IPS DF 6.9 (cell line): ENCODE data around the gene PANX2.

Experiments used
- DNase-seq: peaks from one replicate; pipeline ENCODE4 v3.0.0-alpha.2; 2013; ENCODE audit warnings: low read depth, low spot score
- H3K27ac ChIP-seq: one replicate; pipeline ENCODE4 v1.5.1; 2013; ENCODE audit warnings: low read length, control low read depth
- H3K27me3 ChIP-seq: 2 replicates; pipeline ENCODE4 v1.6.1; 2013; ENCODE audit warnings: mild to moderate bottlenecking, low read length; ENCODE audit not compliant: control insufficient read depth, insufficient read depth
- H3K36me3 ChIP-seq: 2 replicates; pipeline ENCODE4 v1.6.1; 2013; ENCODE audit warnings: low read length; ENCODE audit not compliant: control insufficient read depth, insufficient read depth
- H3K4me1 ChIP-seq: 2 replicates; pipeline ENCODE4 v1.6.1; 2013; ENCODE audit warnings: low read length; ENCODE audit not compliant: control insufficient read depth, insufficient read depth
- H3K4me3 ChIP-seq: 2 replicates; pipeline ENCODE4 v1.5.1; 2013; ENCODE audit warnings: mild to moderate bottlenecking, low read length
- H3K9me3 ChIP-seq: 2 replicates; pipeline ENCODE4 v1.6.1; 2013; ENCODE audit warnings: low read length, inconsistent platforms; ENCODE audit not compliant: control insufficient read depth, insufficient read depth
- WGBS: extraction: QIAGEN DNeasy Blood & Tissue Kit; methylation state at CpG from one replicate; pipeline ENCODE4 v1.1.7; 2013; ENCODE audit warnings: mixed read lengths, missing lambda C conversion rate; ENCODE audit not compliant: insufficient read length, insufficient coverage; 5-methylcytosine and 5-hydroxymethylcytosine counted together

The PANX2 gene

DNA sequence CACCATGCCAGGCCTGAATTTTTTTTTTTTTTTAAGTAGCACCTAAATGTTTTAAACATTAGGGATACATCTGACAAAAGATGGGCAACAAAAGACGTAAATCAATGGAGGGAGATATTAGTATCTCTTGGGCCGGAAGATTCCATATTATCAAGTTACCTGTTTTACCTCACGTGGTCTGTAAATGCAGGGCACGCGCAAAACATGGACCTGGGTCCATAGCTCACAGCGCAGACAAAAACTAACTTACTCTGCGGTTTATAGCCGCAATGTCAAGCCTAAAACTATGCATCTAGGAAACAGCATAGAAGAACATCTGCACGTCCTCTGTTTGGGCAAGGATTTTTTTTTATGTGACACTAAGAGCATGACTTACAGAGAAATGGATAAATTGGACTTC, 31.5 kb upstream of the PANX2 start:
- WGBS = no CpG with 5 or more reads among the region's 9 CpGs
- Histone ChIP-seq H3K4me1 (no peaks in the 10 kb centered on the region), H3K27me3 (no peaks in the 10 kb centered on the region), H3K27ac (no peak overlapping the region), H3K36me3 (no peaks in the 10 kb centered on the region), H3K9me3 (no peaks in the 10 kb centered on the region), H3K4me3 (no peak overlapping the region)
- no peak for DNase-seq

DNA sequence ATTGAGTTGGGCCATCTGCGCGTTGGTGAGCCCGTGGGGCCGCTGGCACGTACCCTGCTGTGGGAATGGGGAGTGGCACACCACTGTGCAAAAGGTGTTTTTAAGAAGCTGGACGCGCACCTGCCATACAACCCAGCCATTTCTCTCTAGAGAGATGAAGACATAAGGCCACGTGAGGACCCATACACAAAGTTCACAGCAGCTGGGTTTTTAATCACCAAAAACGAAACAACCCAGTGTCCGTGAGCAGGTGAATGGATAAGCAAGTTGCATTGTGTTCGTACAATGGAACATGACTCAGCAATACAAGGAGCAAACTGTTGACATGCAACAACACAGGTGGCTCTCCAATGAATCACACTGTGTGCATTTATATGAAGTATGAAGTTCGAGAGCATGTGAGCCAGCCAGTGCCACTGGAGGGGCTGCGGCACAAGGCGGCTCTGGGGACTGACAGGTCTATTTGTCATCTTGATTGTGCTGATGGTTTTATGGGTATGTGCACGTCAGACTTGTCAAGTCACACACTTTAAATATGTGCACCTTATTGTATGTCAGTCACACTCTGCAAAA, 30.6 kb upstream of the PANX2 start:
- no CpG with 5 or more reads among the region's 15 CpGs for WGBS
- Histone ChIP-seq H3K9me3 (no peaks in the 10 kb centered on the region), H3K27ac (no peak overlapping the region), H3K36me3 (no peaks in the 10 kb centered on the region), H3K4me1 (no peaks in the 10 kb centered on the region), H3K27me3 (no peaks in the 10 kb centered on the region), H3K4me3 (no peak overlapping the region)
- no peak for DNase-seq

DNA sequence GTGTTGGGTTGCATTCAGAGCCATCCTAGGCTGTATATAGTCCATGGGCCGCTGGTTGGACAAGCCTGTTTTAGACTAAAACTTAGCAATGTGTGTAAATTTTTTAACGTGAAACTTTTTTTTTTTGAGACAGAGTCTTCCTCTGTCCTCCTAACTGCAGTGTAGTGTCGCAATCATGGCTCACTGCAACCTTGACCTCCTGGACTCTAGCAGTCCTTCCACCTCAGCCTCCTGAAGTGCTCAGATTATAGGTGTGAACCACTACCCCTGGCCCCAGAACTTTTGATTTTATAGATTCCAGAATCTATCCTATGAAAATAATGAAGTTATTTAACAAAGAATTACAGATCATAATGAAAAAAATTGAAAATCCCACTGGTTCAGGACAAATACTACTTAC, 29.9 kb upstream of the PANX2 start:
- Histone ChIP-seq H3K4me3 (no peak overlapping the region), H3K36me3 (no peaks in the 10 kb centered on the region), H3K27ac (no peak overlapping the region), H3K27me3 (no peaks in the 10 kb centered on the region), H3K4me1 (no peaks in the 10 kb centered on the region), H3K9me3 (no peaks in the 10 kb centered on the region)
- no CpG with 5 or more reads among the region's 3 CpGs for WGBS
- DNase-seq = no peak

GRCh38 chr22:50141462-50141861, 29.1 kb upstream of the PANX2 start:
- H3K36me3 ChIP-seq = no peaks in the 10 kb centered on the region
- no peak overlapping the region for H3K4me3 ChIP-seq
- no peaks in the 10 kb centered on the region for H3K9me3 ChIP-seq
- no peak for DNase-seq
- H3K27me3 ChIP-seq = no peaks in the 10 kb centered on the region
- no peak overlapping the region for H3K27ac ChIP-seq
- H3K4me1 ChIP-seq = no peaks in the 10 kb centered on the region
- no CpG with 5 or more reads among the region's 6 CpGs for WGBS

DNA sequence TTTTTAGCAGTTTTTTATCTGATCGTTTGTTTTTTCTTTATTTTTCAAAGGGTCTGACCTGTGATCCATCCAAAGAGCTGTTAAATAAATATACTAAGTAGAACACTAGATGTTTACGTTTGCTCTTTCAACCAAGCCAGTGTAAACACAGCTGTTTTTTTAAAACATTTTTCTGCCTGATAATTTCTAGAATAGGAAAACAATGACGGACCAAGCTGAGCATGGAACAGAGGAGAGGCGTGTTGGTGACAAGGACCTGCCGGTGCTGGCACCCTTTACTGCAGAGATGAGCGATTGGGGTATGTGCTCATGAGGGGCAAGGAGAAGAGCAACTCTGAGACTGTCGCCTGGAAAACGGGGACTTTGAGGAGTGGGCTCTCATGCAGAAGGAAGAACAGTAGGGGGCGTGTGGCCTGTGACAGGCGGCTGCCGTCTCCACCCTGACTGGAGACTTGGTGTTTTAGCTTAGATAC, 28.6 kb upstream of the PANX2 start:
- Histone ChIP-seq H3K36me3 (no peaks in the 10 kb centered on the region), H3K27ac (no peak overlapping the region), H3K27me3 (no peaks in the 10 kb centered on the region), H3K9me3 (no peaks in the 10 kb centered on the region), H3K4me1 (no peaks in the 10 kb centered on the region), H3K4me3 (no peak overlapping the region)
- DNase-seq = no peak
- no CpG with 5 or more reads among the region's 11 CpGs for WGBS

DNA sequence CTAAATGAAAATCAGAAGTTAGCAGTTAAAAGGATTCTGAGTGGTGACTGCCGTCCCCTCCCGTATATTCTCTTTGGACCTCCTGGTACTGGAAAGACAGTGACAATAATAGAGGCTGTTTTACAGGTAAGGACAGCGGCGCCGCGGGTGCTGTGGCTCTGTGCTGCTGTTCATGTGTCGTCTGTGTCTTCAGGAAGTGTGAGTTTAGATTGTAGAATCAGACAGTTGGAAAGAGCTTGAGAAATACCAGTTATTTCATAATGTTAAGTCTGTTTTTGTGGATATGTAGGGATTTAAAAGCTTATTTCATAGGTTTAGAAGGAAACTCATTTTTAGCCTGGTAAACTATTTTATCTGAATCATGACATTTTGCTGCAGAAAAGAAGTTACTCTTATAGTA, 27.4 kb upstream of the PANX2 start:
- WGBS = no CpG with 5 or more reads among the region's 7 CpGs
- Histone ChIP-seq H3K27ac (no peak overlapping the region), H3K9me3 (no peaks in the 10 kb centered on the region), H3K36me3 (no peaks in the 10 kb centered on the region), H3K27me3 (no peaks in the 10 kb centered on the region), H3K4me3 (no peak overlapping the region), H3K4me1 (no peaks in the 10 kb centered on the region)
- DNase-seq = no peak

DNA sequence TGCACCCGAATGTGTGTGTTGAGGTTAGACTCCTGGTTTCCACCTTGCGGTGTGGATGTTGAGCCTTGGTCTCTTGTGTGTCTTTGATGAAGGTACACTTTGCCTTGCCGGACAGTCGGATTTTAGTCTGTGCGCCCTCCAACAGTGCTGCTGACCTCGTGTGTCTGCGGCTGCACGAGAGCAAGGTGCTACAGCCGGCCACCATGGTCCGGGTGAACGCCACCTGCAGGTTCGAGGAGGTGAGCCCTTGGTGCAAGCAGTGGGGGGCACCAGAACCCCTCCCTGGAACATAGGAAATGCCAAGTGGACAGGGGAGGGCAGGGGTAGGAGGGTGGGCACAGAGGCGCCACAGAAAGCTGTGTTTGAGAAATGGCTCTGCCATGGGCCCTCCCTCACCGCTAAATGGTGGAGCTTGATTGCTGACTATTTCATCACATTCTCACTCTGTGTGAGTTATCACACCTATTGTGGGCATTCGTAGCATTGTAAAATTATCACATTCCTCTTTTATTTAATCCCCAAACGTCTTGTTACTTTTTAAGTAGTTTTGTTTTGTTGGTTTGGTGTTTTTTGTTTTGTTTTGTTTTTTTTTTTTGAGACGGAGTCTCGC, 26.4 kb upstream of the PANX2 start:
- Histone ChIP-seq H3K36me3 (no peaks in the 10 kb centered on the region), H3K4me1 (no peaks in the 10 kb centered on the region), H3K27me3 (no peaks in the 10 kb centered on the region), H3K4me3 (no peak overlapping the region), H3K27ac (no peak overlapping the region), H3K9me3 (no peaks in the 10 kb centered on the region)
- WGBS = no CpG with 5 or more reads among the region's 18 CpGs
- no peak for DNase-seq

DNA sequence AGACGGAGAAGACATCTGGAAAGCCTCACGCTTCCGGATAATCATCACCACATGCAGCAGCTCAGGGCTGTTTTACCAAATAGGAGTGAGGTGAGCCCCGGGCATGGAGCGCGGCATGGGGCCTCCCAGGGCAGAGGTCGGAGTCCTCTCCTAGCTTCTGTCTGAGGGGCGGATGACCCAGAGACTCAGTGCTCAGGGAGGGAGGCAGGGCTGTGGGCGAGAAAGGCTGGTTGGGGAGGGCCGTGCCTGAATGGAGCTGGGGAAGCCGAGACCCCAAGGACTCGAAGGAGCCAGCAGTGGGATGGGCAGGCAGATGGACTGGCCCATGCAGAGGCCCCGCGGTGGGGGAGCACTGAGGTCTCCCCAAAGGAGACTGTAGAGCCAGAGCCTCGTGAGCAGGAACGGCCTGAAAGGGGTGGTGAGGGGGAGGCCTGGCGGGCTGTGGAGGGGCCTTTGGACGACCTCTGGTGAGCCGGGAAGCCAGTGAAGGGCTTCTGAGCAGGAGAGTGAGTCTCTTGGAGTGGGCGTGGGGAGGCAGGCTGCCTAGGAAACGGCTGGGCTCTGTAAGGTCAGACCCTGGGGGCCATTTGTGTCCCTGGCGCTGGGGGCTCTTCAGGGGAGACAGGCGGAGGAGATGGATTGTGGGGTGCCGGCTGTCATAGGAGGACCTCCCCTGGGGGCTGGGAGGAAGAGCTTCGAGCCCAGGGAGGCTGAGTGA, 24.7 kb upstream of the PANX2 start:
- H3K9me3 ChIP-seq = no peaks in the 10 kb centered on the region
- H3K36me3 ChIP-seq = no peaks in the 10 kb centered on the region
- no peak for DNase-seq
- H3K27me3 ChIP-seq = no peaks in the 10 kb centered on the region
- H3K4me3 ChIP-seq = no peak overlapping the region
- H3K27ac ChIP-seq = no peak overlapping the region
- no CpG with 5 or more reads among the region's 25 CpGs for WGBS
- H3K4me1 ChIP-seq = no peaks in the 10 kb centered on the region

DNA sequence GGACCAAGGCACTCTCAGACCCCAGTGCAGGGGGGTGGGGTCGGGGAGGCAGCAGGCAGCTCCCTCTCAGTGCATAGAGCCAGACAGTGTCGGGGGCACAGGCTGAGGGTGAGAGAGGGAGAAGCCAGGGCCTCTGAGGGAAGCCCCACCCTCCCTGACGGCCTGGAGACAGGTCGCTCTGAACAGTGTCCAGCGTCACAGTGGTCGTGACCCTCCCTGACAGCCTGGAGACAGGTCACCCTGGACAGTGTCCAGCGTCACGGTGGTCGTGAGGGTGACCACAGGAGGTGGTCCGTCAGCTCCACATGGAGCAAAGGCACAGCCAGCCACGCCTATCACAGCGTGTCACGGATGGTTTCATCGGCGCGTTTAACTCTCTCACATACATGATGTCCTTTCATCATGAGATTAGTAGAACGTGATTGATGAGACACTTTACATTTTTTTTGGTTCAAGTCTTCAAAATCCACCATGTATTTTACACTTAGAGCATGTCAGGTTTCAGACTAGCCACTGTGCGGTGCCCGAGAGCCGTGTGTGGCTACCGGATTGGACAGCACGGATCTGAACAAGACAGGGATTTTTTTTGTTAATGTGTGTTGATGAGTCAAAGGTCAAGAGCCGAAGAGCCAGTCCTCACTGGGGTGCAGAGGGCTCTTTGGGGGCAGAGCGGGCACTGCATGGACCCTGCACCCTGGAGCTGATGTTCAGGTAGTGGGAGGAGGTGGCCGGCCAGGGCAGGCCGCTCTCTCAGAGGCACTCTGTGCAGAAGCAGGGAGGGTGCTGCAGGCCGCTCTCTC, 23.9 kb upstream of the PANX2 start:
- no peak for DNase-seq
- Histone ChIP-seq H3K27ac (no peak overlapping the region), H3K27me3 (no peaks in the 10 kb centered on the region), H3K4me1 (no peaks in the 10 kb centered on the region; the same call in 1 of the 2 replicates), H3K9me3 (no peaks in the 10 kb centered on the region), H3K4me3 (no peak overlapping the region), H3K36me3 (no peaks in the 10 kb centered on the region)
- no CpG with 5 or more reads among the region's 27 CpGs for WGBS
